Gastrocnemius medialis (tissue), 4 donors: ENCODE data around the gene ZG16B.

Experiments
- CTCF ChIP-seq, 5 experiments: fragments of 450-650 bp in 3 of 5; fragments of 200-600 bp in 2 of 5; sonication (generic) in 2 of 5; IDR thresholded peaks in 4 of 5; conservative IDR thresholded peaks in 1 of 5; 1 replicate in 4 of 5; 2 replicates in 1 of 5; pipeline ENCODE4 v1.5.1; 2016 to 2019; ENCODE audit warnings: antibody characterized with exemption in 5 of 5, mild to moderate bottlenecking in 3 of 5, moderate library complexity in 3 of 5
- POLR2A ChIP-seq, 2 donors: fragments of 450-650 bp; IDR thresholded peaks; one replicate each; pipeline ENCODE4 v1.6.1; 2017; ENCODE audit warnings: antibody characterized with exemption in 2 of 2, mild to moderate bottlenecking in 2 of 2, moderate library complexity in 2 of 2

- TF ChIP-seq CTCF (IDR thresholded peaks at IDR 0.05 in 4 of 5, conservative IDR thresholded peaks at IDR 0.05 in 1 of 5) (peak; percentile 95 to 98 (median 98)), POLR2A (IDR thresholded peaks at IDR 0.05) (peak; percentile 30 to 65)
These were observed 38.1 kb downstream of the ZG16B start for GRCh38 chr16:2867987-2868789.
